ENCODE measurements around the gene C2orf74. TPM values are rescaled to one million over a fixed set of nuclear protein-coding genes. Genes with fewer than 3 reads are reported as not detected.

Gene C2orf74
- total RNA-seq, 1 donor from 2014 or later = 3.2 TPM

DNA sequence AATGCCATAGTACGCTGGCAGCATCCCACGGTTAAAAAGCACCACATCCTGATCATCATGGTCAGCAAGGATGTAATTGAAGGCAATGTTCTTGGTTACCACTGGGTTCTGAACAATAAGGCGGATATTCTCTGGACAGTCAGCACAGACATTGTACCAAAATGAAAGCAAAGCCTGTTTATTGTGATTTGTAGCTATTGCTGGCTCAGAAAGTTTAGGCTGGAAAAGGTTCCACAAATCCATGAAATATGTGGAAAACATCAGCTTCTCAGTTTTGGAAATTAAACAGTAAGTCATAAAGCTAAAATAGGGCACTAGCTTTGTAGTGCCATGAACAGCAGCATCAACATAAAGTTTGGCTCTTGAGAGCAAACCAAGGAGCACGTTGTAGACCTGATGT lies 52.2 kb downstream of the C2orf74 start:
- no peak for DNase-seq (ENCODE audit: low read depth in 2 of 2)

Other genes starting within 250 kb of the C2orf74 start
- 37.9 and 41.1 TPM in 2 replicates for gene PEX13, start 144.5 kb upstream of the C2orf74 start, total RNA-seq
- gene PUS10, start 143.9 kb upstream of the C2orf74 start, total RNA-seq = 5.4 and 6.2 TPM in 2 replicates
- gene SANBR, start 96.3 kb upstream of the C2orf74 start, total RNA-seq = 8.7 and 11.0 TPM in 2 replicates